ENCODE data around the gene ATP1A1. TPM values are rescaled to one million over a fixed set of nuclear protein-coding genes. Genes with fewer than 3 reads are reported as not detected.

ATP1A1 gene
- 142 and 157 TPM in 2 replicates for total RNA-seq

GRCh38 chr1:116372651-116373430, at the start of gene ATP1A1:
TSS of gene ATP1A1 (plus strand) at chr1:116373244. CDS start at chr1:116373512, 268 bp downstream.

Other genes starting within 250 kb of the ATP1A1 start
- 29.5 and 30.3 TPM in 2 replicates for gene CD58, start 197.8 kb downstream of the ATP1A1 start, total RNA-seq

All from dermis lymphatic vessel endothelial cell (primary cell).